DMS53 treated with DMSO at 0.1 percent for 48 hours (cell line): ENCODE data around the gene QRICH2.
"Not testable (repeated sequence)": the region's sequence is repeated elsewhere in the genome, so short reads cannot be mapped to it uniquely, and the experiment has no call there.

Experiments
- DNase-seq: peaks from one replicate; lab custom pipeline; 2025; ENCODE audit not compliant: unreplicated experiment; lab: John Stamatoyannopoulos, UW

Gene QRICH2, protein sequence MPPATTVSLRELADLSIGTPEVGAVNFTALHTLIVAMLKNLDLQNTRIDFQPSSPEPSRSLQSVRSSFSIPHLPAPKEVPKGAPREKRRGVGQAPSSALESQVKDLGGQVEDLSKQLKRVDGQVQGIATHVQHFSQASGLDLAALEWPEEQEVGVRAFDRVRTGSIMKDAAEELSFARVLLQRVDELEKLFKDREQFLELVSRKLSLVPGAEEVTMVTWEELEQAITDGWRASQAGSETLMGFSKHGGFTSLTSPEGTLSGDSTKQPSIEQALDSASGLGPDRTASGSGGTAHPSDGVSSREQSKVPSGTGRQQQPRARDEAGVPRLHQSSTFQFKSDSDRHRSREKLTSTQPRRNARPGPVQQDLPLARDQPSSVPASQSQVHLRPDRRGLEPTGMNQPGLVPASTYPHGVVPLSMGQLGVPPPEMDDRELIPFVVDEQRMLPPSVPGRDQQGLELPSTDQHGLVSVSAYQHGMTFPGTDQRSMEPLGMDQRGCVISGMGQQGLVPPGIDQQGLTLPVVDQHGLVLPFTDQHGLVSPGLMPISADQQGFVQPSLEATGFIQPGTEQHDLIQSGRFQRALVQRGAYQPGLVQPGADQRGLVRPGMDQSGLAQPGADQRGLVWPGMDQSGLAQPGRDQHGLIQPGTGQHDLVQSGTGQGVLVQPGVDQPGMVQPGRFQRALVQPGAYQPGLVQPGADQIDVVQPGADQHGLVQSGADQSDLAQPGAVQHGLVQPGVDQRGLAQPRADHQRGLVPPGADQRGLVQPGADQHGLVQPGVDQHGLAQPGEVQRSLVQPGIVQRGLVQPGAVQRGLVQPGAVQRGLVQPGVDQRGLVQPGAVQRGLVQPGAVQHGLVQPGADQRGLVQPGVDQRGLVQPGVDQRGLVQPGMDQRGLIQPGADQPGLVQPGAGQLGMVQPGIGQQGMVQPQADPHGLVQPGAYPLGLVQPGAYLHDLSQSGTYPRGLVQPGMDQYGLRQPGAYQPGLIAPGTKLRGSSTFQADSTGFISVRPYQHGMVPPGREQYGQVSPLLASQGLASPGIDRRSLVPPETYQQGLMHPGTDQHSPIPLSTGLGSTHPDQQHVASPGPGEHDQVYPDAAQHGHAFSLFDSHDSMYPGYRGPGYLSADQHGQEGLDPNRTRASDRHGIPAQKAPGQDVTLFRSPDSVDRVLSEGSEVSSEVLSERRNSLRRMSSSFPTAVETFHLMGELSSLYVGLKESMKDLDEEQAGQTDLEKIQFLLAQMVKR (N-terminal part only)

DNA sequence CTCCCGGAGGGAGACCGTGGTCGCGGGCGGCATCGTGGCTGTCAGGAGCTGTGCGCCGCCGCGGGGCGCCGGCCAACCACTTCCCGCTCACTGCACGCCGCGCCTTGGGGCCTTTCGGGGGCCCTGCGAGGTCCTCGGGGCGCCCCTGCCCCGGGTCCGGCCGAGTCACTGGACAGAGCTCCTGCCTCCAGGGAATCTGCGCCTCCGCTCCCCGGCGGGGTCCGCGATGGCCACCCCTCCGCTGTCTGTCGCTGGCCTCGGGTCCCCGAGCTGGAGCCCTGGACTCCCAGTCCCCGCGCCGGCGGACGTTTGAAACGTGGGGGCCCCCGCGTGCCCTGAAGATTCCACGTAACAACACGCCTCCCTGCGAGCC is at the start of gene QRICH2:
Gene QRICH2 (minus strand): TSS at position 311 of the 373 bp plus-strand sequence. CDS start 278 bp downstream, at position 33.
- DNase-seq = no peak

DNA sequence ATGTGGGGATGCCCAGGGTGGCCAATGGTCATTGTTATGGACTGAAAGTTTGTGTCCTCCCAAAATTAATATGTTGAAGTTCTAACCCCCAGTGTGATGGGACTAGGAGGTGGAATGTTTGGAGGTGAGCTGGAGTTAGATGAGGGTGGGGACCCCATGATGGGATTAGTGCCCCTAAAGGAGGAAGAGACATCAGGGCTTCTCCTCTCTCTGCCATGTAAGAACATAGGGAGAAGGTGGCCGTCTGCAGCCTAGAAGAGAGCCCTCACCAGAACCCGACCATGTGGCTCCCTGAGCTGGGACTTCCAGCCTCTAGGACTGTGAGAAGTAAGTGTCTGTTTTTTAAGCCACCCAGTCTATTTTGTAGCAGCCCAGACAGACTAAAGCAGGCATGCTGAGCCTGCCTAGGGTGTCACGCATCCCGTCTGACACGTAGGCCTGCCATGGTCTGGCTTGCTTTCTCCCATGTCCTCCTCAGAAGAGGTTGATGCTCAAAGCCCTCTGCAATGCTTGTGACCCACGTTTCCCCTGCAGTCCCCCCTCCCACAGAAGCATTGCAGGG is 49.6 kb upstream of the QRICH2 start:
- no peak for DNase-seq

DNA sequence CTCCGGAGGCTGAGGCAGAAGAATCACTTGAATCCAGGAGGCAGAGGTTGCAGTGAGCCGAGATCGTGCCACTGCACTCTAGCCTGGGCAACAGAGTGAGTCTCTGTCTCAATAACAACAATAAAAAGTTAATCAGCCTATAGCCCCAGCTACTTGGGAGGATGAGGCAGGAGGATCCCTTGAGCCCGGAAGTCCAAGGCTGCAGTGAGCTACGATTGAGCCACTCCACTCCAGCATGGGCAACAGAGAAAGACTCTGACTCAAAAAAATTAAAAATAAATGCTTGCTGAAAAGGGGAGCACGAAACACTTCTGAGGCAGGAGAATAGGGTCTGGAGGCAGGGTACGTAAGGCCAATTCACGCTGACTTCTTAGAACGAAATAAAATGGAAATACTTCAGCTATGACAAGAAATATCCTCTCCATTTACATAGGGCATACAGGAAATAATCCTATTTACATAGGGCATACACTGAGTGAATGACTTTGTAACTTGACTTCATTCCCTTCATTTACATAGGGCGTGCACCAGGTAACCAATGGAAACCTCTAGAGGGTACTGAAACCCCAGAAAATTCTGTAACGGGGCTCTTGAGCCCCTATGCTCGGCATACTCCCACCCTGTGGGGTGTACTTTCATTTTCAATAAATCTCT is 48.9 kb upstream of the QRICH2 start:
- DNase-seq = peak; percentile 30

DNA sequence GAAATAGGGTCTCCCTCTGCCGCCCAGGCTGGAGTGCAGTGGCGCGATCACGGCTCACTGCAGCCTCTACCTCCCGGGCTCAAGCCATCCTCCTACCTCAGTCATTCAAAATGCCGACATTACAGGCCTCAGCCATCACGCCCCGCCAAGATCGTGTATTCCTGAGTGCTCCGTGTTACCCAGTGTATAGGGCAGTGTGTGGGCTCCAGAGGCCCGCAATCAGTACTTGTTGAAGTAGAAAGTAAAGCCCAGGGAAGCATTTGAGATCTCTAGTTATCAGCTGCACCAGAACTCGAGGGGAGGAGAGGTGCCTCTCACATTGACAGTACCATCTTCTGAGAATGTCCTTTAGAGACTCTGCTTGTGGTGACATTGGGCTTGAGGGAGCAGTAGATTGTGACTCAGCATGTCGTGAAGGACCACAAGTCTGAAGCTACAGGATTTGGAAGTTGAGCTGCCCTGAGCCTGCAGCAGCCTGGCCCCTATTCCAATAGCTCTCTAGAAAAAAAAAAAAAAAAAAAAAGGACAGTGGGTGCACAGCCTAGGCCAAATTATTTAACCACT is 46.8 kb upstream of the QRICH2 start:
- no peak for DNase-seq

DNA sequence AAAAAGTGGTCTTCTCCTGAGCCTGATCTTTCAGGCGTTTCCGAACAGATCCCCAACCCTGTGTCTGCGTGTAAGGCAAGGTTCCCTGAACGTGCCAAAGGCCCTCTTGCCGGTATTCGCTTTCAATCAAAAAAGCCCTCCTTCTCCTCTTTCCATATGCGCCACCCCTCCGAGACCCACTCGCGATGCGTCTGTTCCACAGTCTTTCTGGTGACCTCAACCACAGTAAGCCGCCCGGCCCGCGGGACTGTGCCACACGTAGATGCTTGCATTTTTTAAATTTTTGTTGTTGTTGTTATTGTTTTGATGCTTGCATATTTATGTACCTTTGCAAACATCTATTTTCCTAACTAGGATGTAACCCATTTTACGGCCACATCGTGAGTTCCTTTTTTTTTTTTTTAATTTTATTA is 46.2 kb upstream of the QRICH2 start:
- DNase-seq = no peak

DNA sequence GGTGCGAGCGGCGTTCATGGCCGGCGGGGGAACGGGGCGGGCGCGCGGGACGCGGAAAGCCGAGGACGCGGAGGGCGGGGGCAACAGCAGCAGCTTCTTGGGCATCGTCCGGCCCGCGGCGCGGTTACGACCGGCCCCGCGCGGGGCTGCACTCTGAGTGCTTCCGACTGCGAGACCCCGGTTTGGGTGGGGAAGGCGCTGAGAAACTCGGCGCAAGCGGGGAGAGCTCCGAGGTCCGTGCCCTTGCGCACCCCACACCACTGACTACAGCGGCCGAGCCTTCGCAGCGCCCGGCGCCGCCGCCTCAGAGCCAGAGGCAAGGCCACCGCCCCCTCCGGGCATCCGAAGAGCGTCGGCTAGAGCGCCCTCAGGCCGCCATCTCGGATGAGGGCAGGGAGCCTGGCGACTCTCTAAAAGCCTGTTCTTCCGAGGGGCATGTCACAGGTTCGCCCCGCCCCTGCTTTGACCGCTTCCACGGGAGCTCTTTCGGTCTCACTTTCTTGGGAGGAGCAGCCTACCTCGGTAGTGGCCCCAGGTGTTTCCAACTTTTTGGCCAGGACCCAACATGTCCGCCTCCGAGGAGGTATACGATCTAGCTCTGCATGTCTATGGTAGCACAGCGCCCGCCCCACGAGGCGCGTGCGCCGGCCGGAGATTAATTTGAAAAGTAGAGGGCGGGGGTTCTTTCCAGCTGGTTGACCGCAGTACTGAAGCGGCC is 45.7 kb upstream of the QRICH2 start, which contains the start of gene PRPSAP1:
Gene PRPSAP1 (minus strand): TSS at position 318 of the 718 bp plus-strand sequence. CDS start 213 bp downstream, at position 105.
- peak; percentile 97 for DNase-seq

DNA sequence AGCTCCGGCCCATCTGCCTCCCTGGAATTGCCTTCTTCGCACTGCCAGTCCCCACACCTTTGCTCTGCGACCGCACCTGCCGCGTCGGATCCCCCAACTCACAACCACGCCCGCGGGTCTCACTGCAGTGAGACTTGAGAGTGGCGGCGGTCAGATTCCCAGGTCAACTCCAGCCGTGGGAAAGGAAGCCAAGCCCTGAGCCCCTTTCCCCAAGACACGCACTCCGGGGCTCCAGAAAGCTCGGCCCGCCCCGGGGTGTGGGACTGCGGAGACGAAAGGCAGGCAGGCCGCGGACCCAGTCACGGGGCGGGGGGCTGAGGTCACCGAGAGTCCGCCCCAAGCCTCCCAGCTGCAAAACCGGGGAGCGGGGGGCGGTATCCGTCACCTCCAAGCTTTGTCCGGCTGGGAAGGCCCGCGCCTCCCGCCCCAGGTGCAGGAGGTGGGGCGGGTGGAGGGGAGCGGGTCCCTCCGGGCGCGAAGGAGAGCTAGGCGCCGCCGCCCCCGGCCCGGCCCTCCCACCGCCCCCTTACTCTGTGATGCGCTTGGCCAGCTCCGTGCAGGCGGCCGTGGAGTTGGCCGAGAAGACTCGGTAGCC is 45.0 kb upstream of the QRICH2 start:
- no peak for DNase-seq

DNA sequence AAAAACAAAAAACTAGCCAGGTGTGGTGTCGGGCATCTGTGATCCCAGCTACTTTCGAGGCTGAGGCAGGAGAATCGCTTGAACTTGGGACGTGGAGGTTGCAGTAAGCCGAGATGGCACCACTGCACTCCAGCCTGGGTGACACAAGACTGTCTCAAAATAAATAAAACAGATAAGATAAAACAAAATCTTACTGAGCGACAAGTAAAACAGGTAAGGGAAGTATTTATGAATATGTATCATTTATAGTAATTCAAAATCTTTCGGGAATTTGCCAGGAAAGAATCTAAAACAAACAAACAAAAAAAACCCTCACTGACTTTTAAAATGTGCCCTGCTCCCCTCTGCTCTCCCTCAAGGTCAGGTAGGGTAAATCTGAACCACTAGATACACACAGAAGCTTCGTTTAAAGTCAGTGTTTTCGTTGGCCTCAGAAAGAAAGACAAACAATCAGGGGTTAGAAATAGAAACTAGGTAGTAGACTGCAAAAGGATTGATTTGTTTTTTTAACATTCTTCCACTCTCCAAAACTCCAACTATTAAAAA is 43.5 kb upstream of the QRICH2 start:
- DNase-seq = no peak

DNA sequence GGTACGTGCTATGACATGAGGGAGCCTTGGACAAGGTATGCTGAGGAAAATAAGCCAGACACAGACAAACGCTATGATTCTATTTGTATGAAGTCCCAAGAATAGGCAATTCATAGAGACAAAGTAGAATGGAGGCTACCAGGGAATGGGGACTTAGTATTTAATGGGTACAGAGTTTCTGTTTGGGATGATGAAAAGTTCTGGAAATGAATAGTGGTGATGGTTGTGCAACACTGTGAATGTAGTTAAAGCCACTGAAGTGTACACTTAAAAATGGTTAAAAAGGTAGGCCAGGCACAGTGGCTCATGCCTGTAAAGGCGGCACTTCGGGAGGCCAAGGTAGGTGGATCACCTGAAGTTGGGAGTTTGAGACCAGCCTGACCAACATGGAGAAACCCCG is 42.4 kb upstream of the QRICH2 start:
- no peak for DNase-seq

DNA sequence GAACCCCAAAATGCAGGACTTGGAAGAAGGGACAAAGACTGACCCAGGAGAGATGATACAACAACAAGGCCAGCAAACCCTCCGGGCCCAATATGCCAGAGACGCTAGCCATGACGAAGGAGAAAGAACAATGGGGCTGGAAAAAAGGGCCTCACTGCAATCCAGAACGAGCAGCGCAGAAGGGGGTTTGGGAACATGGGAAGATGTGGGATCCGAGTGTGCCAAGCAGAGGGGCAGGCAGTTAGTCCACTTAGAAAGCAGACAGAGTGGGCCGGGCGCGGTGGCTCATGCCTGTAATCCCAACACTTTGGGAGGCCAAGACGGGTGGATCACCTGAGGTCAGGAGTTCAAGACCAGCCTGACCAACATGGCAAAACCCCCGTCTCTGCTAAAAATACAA is 38.9 kb upstream of the QRICH2 start:
- DNase-seq = not testable (repeated sequence)

DNA sequence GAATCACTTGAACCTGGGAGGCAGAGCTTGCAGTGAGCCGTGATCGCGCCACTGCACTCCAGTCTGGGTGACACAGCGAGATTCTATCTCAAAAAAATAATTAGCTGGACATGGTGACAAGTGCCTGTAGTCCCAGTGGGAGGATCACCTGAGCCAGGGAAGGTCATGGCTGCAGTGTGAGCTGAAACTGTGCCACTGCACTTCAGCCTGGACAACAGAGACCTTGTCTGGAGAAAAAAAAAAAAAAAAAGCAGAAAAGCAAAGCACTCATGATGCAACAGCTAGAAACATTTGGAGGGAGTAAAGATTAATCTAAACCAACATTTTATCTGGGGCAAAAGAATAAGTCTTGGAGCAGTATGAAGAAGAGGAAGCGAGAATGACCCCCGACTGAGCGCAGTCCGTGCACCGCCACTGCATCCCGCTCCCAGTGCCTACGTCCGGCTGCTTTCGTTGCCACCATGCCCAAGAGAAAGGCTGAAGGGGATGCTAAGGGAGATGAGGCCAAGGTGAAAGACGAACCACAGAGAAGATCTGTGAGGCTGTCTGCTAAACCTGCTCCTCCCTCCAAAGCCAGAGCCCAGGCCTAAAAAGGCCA is 37.4 kb upstream of the QRICH2 start:
- DNase-seq = no peak

DNA sequence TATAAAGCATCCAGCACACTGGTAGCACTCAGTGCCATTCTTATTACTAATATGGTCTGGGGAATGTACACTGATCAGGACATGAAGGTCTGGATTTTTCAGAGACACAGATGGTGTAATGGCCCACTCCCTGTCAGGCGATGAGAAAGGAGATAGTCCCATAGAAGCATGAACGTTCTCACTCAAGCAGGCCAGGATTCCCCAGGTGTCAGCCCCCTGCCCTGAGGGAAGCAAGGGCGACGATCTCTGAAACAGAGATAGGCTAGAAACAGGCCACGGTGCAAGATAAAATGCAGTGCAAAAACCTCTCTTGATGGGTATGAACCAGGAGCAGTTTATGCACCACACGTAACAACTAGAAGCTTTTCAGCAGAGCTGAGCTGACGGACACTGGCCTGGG is 35.0 kb upstream of the QRICH2 start:
- no peak for DNase-seq

DNA sequence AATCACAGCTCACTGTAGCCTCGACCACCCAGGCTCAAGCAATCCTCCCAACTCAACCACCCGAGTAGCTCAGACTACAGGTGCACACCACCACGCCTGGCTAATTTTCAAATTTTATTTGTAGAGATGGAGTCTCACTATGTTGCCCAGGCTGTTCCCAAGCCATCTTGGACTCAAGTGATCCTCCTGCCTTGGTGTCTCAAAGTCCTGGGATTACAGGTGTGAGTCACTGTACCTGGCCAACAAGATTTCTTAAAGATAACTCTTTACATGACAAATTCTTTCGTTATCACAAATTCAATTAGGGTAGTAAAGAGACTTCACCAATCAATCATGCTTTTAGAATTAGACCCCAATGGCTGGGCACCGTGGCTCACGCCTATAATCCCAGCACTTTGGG is 33.2 kb upstream of the QRICH2 start:
- no peak for DNase-seq

DNA sequence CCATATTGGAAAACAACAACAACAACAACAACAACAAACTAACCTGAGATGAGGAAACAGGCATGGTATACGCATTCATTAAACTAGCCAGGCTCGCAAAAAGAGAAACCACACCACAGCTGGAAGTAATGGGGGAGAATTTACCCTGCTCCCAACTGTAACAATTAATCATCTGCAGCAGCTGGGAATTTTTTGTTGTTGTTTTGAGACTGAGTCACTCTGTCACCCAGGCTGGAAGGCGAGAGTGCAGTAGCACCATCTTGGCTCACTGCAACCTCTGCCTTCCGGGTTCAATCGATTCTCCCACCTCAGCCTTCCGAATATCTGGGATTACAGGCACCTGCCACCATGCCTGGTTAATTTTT is 29.3 kb upstream of the QRICH2 start:
- DNase-seq = no peak

DNA sequence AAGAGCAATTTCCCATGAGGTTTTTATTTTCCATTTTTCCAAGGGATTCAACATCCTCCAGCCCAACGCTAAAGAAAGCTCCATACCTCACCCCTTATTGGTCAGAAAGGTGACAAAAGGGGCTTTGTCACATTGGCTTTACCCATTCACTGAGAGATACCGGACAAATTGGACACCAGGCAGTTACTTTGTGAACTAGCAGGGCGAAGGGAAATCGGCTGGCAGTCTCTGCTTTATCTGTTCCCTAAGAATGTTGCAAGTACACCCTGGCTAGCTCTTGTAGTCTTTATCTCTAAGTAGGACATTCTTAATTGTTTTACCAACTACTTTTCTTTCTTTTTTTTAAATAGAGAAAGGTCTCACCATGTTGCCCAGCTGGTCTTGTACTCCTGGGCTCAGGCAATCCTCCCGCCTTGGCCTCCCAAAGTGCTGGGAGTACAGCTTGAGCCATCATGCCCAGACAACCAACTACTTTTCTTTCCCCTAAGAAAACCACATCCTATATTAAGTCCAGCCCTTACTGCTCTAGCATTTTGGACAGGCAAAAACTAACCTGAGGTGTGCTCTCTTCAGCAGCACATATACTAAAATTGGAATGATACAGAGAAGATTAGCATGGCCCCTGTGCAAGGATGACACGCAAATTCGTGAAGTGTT is 28.8 kb upstream of the QRICH2 start:
- no peak for DNase-seq

DNA sequence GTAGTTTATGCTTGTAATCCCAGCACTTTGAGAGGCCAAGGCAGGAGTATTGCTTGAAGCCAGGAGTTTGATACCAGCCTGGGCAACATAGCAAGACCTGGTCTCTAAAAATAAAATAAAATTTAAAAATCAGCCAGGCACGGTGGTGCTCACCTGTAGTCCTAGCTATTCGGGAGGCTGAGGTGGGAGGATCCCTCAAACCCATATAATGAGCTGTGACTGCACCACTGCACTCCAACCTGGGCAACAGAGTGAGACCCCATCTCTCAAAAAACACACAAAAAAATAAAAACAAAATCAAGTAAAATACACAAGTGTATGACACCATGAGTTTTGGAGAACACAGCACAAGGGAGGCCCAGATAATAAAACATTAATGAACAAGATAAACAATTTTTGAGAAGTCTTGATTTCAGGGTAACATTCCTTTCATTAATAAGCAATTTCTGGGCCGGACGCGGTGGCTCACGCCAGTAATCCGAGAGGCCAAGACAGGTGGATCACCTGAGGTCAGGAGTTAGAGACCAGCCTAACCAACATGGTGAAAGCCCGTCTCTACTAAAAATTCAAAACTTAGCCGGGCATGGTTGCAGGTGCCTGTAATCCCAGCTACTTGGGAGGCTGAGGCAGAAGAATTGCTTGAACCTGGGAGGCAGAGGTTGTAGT is 27.8 kb upstream of the QRICH2 start:
- DNase-seq = no peak
